GM18867 (cell line): ENCODE data around the gene ETV7.
"Not testable (repeated sequence)": the region's sequence is repeated elsewhere in the genome, so short reads cannot be mapped to it uniquely, and the experiment has no call there.

Source experiments
- ATAC-seq: cut with Tn5 transposase; IDR thresholded peaks from one replicate; pipeline ENCODE4 v1.9.1; 2021; ENCODE audit warnings: mild to moderate bottlenecking, moderate library complexity; ENCODE audit not compliant: unreplicated experiment

Gene ETV7

DNA sequence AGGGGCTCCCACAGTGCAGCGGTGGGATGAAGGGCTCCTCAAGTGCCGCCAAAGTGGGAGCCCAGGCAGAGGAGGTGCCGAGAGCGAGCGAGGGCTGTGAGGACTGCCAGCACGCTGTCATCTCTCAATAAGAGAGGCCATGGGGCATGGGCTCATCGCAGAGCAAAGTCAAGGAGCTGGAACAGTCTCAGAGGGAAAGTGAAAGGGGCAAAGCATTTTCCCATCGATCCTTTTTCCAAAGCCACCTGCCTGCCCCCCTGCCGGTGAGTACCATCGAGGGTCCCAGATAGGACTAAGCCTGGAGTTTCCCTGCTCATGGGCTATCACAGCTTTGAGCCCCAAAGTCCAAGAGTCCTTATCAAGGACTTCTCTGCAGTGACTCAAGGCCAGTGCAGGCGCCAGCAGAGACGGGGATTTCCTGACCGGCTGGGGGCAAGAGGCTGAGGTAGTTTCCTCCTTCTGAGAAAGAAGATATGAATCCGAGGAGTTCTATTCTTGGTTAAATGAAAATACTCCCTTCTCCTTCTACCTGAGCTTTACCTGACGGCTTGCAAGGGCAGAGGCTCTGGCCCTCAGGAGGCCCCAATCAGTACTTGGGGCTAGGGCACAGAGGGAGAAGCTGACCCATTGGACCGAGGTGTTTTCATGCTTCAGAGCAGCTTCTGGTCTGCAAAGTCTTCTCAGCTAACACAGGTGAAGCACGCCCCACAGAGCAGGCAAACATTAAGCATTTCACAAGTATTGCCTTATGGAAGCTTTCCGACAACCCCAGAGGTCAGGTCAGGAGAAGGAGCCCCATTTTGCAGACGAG is 22.6 kb downstream of the ETV7 start:
- ATAC-seq, result no peak

GRCh38 chr6:36364061-36364635 is 23.3 kb downstream of the ETV7 start:
- ATAC-seq, result not testable (repeated sequence)

GRCh38 chr6:36363371-36363752 is 24.1 kb downstream of the ETV7 start:
- ATAC-seq, result not testable (repeated sequence)

DNA sequence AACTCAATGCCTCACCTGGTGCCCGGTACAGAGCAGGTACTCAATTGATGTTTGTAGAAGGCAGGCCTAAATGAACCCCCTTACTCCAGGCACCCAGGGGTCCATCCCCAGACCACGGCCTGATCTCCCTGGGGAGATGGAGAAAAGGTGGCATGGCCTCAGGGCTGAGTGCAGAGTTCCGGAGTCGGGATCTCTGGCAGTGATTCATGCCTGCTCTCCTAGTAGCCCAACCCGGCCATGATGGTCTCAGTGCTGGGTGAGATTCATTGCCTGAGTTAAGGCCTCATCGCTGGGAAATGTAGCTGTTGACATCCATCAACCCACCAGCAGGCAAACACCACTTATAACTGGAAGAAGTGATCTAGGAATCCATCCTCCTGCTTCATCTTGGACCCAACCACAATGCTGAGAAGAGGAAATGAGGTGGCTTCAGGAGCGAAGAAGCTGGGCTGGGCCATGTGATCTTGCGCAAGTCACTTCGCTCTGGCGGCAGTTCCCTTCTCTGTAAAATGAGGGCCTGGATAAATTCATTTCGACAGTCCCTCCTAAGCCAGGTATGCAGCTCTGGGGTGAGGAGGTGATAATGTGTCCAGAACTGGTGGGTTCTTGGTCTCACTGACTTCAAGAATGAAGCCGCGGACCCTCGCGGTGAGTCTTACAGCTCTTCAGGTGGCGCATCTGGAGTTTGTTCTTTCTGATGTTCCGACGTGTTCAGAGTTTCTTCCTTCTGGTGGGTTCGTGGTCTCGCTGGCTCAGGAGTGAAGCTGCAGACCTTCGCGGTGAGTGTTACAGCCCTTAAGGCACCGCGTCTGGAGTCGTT is 24.7 kb downstream of the ETV7 start:
- ATAC-seq, result no peak

GRCh38 chr6:36361071-36361470 is 26.4 kb downstream of the ETV7 start:
- ATAC-seq, result no peak

DNA sequence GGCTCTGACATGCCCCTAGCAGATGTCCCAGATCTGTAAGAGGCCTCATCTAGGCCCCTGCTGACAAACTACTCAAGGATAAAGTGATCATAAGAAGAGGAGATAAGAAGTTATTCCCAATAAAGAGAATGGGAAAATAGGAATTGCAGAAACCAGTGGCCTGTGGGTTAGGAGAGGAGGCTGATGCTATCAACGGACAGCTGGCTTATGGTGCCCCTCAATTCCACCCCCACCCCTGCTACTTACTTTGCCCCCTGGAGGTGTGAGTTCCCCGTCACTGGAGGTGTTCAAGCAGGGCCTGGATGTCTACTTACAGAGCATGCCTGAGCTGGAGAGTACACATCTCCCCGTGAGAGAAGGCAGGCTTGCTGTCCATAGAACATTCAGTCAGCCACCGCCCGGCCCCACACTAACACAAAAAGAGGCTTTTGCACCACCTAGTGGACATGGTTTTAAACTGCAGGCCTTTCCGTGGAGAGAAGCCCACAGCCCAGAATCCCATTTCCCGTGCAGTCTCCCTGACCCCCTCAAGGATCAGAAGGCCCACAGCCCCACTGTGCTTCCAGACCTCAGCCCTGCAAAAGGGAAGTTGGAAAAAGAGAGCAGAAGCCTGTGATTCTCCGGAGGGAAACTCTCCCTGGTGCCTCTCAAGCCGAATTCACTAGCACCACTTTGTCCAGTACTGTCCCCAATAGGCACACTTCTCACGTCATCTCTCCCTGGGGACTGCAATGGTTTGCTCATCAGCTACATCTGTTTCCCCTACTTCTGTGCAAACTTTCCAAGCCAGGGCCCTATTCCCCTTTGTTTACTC is 27.0 kb downstream of the ETV7 start:
- ATAC-seq, result peak; percentile 50

GRCh38 chr6:36358226-36358915 is 29.1 kb downstream of the ETV7 start:
- ATAC-seq, result no peak

GRCh38 chr6:36357872-36358225 is 29.6 kb downstream of the ETV7 start:
- ATAC-seq, result peak; percentile 41

- no peak for ATAC-seq
Measured at GRCh38 chr6:36355819-36356218, 31.6 kb downstream of the ETV7 start.

DNA sequence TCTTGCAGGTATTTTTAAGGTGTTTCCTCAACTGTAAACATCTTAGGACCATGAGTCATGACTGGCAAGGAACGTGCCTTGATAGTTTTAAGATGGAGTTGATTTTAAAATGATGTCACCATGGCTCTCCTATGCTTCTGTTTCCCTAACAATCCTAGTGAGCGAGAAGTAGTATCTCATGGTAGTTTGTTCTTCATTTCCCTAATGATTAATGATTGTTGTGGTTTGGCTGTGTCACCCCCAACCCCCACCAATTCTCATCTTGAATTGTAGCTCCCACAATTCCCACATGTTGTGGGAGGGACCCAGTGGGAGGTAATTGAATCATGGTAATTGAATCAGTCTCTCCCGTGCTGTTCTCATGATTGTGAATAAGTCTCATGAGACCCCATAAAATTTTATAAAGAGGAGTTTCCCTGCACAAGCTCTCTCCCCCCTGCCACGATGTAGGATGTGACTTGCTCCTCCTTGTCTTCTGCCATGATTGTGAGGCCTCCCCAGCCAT is 34.0 kb downstream of the ETV7 start:
- ATAC-seq, result no peak

DNA sequence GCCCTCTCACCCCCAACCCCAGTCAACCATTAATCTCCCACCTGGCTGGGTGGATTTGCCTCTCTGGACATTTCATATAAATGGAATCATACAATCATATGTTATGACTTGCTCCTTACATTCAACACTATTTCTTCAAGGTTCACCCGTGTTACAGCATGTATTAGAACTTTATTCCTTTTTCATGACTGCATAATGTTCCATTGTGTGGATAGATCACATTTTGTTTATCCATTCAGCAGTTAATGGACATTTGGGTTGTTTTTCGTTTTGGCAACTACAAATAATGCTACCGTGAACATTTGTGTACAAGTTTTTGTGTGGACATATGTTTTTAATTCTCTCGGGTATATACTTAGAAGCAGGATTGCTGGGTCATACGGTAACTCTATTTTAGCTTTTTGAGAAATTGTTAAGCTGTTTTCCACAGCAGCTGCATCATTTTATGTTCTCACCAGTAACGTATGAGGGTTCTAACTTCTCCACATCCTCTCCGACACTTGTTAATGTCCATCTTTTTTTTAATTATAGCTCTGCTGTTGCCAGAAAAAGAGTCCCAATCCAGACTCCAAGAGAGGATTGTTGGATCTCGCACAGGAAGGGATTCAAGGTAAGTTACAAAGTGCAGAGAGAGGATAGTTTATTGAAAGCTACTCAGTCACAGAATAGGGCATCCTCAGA is 34.9 kb downstream of the ETV7 start:
- ATAC-seq, result no peak

DNA sequence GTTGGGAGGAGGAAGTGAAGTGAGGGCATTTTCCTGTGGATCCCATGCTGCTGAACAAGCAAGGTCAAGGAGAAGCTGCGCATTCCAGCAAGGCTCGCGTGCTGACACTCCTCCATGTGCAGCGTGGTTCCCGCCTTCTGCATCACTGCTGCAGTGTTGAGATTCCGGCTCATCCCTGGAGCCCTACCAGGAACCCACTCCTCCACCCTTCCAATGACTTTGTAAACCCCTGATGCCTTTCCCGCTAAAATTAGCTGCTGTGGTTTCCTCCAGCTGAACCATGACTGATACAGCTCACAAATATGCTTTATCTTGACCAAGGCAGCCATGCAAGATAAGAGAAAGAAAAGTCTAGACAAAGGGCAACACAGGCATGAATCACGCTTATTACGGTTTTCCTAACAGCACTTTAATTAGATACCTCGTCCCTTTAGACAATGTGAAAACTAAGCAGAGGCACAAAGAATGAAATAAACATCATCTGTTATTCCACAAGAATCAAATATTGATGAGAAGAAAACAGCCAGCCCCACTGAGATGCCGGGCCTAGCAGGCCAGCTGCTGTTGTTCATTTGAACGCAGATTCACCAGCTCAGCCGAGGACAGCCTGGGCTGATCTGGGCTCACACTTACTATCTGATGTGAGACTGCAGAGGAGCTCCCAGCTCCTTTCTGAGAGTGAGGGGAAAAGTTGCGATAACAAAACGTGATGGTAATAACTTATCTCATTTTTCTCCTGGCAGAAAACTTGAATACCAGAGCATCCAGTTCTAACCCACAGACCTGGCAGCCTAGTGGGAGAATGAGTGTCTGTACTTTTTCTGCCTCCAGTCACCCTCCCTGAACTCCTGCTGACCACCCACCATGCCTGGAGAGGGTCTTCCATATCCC is 36.5 kb downstream of the ETV7 start:
- no peak for ATAC-seq

GRCh38 chr6:36350082-36350481 is 37.4 kb downstream of the ETV7 start:
- no peak for ATAC-seq

DNA sequence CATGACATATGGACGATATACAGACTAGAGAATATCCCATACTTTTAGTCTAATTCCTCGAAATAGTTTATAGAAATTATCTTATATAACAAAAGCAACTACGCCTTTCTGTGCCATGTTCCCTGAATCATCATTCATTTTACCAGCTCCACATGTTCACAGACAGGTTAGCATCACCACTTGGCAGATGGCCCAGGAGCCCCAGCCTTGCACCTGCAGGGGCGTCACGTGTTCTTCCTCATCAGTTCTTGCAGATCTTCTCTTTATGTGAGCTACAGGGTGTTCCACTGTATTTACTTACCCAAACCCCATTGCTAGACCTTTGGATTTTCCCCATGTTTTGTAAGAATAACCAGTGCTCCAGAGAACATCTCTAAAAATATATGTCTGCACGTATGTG is 38.2 kb downstream of the ETV7 start:
- no peak for ATAC-seq

- ATAC-seq, result no peak
Measured at GRCh38 chr6:36347621-36348020, 39.8 kb downstream of the ETV7 start.

- ATAC-seq, result no peak
Measured at GRCh38 chr6:36346486-36347273, 40.8 kb downstream of the ETV7 start.

GRCh38 chr6:36345681-36346466 is 41.6 kb downstream of the ETV7 start:
- ATAC-seq, result no peak
